Kidney capillary endothelial cell (primary cell): ENCODE data around the gene PRG2.

Experiments
- DNase-seq: peaks from one replicate; pipeline ENCODE4 v3.0.0-alpha.2; 2018; ENCODE audit warnings: low spot score

Gene PRG2

DNA sequence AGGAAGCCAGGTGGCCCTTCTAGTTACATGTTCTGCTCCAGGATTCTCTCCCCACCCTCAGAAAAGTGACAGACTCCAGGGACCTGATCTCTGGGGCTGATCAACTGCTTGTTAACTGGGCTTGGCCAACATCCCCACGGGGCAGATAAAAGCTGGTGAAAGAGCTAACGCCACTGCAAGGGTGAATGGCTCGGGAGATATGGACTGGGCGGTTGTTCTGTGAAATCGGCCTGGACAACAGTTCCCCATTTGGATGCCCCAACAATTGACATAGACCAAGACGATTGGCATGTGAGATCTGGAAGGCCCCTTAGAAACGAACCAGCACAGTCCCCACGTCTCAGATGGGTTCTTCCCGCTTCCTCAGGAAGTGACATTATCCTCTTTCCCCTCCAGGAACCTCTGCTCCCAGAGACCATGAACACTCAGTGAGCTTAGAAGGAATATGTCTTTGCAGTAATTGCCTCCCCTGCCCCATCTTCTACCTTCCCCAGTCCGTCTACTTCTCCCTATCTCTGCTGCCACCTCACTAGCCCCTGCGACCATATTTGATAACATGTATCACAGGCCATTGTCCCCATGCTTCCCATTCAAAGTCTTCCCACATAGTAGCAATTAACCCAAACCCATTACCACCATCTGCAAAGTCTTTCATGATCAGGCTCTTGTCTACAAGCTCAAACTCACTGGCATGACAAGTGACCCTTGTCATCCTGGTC, 5.6 kb upstream of the PRG2 start:
- no peak for DNase-seq

DNA sequence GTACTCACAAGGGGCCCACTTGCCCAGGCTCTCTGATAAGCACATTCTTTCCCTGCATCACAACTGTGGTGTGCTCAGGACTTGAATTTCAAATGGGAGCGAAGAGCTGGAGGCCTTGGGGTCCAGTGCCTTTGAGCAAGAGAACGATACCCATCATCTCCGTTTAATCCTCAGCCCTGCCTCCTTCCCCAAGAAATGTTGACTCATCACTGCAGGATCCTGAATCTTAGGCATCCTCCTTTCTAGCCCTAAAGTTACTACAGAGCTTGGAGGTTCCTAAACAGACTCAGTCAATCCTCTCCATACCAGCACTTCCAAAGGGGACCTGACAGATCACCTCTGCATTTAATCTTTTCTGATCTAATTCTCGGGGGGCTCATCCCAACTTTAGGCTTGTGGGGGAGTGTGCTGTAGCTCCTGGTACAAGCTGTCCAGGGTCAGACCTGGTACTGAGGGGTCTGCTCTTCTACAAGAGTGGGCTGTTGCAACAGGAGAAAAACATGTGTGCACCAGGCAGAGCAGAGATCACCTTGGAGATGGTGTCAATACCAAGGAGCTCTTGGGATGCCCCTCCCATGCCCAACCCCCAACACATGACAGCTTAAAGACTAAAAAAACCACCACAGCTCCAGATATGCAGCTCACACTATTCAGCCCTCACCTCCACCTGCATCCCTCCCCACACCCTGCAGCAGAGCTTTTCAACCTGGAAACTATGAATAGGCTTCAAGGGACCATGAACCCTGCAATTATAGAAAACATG, 3.9 kb upstream of the PRG2 start:
- no peak for DNase-seq

DNA sequence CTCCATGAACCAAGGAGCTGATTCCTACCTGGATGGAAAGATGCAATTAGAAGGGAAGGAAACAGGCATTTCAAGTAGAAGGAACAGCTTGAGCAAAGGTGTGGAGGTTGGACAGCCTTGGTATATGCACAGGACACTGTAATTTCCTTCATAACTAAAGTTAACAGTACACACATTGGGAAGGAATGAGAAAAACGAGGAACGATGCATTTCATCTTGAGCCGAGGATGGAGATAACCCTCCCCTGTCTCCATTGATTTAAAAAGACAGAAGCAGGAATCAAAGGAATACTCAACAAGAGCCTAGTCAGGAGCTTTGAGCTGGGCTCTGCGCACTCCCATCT, 2.3 kb upstream of the PRG2 start:
- DNase-seq, result no peak

DNA sequence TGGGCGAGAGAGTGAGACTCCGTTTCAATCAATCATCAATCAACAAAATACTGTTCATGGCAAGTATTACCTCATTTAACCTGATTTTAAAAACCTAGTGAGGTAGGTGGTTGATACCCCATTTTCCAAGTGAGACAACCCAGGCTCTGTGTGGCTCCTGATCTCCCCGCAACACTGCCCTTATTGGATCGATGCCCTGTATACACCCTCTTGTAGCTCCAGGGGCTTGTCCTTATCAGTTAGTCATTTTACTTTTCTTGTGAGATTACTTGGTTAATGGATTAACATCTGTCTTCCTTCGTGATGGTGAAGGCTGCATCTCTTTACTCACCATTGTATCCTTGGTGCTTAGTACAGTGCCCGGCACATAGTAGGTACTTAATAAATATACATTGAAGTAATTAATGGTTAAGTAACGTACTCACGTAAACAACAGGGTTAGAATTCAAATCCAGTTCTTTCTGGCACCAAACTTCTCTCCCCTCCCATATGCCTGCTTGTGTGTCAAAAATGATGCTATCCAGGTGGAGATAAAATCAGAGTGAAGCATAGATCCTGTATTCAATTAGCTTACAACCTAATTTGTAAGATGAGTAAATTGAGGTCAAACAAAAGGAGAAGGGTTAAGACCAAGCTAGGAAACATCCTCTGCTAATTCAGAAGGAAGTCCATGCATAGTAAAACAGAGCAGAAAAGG, 1.8 kb upstream of the PRG2 start:
- no peak for DNase-seq

DNA sequence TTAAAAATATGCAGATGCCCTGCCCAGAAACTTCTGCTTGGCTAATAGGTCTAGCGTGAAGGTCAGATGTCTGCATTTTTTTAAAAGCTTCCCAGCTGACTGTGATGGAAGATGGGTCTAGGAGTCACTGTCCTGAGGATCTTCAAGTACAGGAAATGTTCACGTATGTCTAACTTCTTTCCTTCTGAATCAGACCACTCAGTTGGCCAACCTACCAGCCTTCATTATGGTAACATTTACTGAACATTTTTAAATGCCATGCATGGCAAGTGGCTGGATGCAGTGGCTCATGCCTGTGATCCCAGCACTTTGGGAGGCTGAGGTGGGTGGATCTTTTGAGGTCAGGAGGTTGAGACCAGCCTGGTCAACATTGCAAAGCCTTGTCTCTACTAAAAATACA, 1.1 kb upstream of the PRG2 start:
- peak; percentile 57 for DNase-seq

DNA sequence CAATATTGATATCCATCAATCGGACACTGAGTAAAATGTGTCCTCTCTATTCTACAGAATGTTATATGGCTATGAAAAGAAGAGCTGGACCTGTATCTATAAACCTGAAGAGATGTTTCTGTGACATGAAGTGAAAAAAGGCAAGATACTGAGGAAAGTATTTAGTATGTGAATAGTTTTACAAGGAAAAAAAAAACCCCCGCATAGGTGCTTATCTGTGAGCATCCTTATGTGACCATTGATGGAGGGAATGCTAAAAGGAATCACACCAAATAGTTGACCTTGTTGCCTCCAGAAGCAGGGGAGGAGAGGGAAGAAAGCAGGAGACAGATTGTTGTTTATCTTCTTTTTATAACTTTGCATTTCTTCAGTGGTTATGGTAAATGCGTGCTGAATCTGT, 661 bp upstream of the PRG2 start:
- DNase-seq, result no peak

DNA sequence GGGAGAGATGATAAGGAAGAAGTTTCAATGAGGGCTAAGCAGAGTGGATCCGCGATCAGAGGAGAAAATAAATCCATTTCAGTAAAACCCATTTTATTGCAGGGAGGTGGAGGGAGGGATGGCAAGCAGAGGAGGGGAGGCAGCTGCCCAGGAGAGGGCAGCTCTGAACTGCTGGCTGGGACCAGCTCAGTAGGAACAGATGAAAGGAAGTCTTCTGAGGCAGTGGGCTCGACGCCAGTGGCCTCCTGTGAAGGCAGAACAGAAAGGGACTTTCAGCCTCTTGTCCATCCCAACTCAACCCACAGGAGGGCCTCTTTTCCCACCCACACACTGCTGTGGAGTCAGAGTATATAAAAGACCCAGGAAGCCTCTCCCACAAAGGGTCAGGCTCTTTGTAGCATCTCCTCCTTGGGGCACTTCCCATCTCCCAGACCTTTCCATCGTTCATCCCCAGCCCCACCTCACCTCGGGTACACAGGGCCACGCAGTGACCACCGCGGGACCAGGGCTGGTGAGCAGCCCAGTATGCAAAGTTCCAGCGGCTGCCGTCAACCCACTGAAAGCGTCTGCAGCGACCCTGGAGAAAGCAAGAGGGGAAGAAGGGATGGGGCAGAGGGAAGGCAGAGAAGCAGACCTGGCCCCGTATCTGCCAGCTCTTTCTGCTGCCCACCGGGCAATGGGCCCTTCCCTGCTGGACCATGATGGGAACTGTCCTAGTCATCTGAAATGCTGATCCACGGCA, 3.0 kb downstream of the PRG2 start:
- DNase-seq, result no peak

DNA sequence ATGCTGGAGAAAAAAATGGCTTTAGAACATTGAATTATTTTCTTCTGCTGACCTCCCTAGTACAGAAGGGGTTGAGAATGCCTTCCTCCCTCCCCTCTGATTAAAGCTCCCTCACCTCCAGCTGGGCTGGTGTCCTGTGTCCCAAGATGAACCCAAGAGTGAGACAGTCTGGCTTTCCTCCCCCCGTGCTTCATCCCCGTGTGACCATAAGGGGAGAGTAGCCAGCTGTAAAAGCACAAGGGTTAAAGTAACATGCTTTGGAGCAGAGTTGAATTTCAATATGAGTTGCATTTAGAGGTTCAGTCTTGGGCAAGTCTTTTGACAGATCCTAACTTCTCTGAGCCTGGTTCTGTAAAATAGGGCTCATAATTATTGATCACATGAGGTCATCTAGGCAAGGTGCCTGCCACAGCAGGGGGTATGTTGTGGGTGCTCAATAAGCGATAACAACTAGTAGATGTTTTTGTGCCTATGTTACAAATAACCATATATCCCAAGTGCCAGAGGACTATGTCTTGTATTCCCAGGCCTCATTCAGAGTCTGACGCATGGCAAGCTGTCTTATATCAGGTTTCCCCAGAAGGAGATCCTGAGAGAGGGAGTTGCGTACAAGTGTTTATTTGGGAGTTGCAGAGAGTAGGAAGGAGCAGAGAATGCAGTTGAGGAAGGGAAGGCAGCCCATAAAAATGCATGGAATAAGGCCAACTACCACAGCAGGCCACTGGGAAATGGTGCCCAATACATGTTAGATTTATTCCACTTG, 4.1 kb downstream of the PRG2 start:
- DNase-seq, result no peak

DNA sequence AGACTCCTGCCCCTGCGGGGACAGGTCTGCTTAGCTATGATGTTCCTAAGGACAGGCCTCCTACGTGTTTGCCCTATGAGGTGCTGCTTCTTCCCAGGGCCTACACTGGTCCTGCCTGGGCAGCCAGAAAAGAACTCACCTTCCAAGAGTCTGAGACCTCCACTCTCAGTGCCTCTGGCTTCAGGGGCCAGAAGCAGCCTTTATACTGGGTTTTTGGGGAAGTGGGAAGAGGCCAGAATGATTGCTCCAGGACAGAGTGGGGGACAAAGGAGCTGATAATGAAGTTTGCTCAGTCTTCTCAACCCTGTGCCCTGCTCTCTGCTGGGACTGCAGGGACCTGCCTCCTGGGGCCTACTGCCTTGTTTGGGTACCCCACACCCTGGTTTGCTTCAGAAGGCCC, 9.5 kb downstream of the PRG2 start, which contains the start of gene PRG3:
Gene PRG3 (minus strand): TSS at position 176 of the 400 bp plus-strand sequence. CDS start 442 bp downstream, outside the sequence.
- DNase-seq, result no peak

DNA sequence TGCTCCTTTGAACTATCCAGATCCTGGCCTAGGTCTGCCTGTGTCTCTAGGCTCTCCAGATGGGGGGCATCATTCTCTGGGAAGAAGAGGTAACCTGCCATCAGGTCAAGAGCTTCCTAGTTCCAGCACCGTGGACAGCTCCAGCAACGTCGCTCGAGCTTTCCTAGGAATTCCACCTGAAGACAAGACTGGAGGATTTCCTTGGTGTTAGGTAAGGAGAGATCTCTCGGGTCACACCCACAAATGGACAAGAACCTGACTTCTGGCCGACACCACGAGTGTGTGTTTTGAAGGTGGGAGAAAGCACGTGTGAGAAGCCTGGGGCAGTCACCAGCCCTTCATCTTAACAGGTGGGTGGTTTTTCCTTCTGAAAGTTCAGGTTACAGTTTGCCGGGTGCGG, 10.7 kb downstream of the PRG2 start:
- no peak for DNase-seq

DNA sequence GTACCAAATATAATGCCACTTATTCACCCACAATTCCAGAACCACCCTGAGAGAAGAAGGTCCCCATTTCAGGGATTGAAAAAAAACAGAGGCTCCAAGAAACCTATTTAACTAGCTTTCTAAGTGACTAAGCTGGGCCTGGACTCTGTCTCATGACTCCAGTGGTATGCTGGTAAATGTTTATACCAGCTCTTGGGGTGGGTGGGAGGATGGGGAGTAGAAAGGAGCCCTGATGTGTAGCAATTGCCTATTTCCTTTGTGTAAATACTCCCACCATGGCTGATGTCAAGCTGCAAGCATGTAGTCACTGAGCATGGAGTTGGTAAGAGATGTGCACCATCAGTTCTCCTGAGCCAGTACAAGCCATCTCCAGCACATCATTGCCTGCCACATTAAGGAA, 12.3 kb downstream of the PRG2 start:
- no peak for DNase-seq

DNA sequence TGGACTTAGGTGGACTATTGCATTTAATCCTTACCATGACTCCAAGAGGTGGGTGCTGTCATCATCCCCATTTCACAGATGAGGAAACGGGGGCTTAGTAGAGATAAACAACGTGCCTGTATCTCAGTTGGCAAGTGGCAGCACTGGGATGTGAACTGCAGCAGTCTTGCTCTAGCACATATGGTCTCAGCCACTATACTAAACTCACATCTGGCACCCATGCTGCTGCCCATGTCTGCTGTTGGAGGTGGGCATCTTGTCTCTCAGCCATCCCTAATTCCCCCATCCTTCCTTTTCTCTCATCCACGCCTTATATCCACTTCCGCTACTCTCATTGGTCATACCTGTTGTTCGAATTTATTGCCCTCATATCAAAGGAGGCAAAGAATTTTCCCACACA, 13.3 kb downstream of the PRG2 start:
- DNase-seq, result no peak

DNA sequence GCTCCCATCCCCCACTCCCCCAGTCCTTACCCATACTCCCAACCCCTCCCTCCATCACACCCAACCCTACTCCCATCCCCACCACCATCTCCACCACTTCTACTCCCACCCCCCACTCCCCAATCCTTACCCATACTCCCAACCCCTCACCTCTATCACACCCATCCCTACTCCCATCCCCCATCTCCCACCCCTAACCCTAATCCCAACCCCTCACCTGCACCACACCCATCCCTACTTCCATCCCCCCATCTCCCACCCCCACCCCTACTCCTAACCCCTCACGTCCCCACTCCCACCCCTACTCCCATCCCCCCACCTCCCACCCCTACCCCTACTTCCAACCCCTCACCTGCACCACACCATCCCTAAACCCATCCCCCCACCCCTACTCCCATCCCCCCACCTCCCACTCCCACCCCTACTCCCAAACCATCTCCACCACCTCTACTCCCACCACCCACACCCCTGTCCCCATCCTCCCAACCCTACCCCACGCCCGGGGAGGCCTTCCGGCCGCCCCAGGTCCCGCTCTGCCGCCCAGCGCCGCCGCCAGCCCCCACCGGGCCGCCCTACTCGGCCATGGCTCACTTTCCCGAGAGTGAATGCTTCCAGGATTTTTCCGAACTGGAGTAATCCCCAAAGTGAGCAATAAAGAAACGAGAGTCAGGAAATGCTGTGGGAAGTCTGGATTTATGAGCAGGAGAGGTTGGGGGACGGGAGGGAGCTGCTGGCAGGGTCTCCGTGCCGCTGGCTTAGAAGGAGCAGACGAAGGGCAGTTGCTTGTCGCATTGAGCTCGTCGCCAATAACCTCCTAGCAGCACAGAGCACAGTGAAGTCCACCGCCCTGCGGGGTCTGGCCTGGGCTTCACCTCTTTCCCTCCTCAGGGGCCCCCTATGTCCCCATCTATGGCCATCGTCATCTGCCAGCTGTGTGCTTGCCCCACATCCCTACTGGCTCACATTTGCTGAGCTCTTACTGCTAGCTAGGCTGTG, 14.1 kb downstream of the PRG2 start:
- DNase-seq, result no peak

DNA sequence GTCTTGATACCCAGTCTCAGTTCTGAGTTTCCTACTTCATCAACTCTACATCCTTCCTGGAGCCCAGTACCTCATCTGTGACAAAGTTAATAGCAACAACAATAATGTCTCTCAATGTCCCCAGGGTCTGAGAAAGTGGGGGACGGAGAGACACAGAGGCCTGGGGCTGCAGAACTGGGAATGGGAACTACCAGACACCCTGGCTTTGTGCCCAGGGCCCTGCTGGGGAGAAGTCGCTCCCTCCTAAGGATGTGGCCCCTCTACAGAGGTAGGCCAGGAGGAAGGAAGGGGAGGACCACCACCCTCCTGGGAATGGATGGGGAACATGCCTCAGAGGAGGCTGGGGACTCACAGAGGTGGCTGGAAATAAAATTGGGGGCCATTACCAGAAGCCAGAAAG, 15.0 kb downstream of the PRG2 start:
- no peak for DNase-seq

DNA sequence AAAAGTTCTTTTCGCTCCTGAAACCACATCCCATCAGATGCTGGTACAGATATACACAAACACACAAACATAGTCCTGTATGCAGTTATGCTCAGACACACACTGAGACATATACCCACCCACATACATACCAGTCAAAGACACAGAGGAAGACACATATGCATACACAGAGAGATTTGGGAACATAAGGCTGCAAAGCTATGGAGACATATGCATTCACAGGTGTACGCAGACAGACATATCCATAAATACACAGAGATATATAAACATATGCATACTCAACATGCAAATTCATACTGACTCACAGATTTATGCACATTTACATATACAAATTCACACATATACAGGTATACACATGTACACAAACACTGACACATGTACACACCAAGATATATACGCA, 15.5 kb downstream of the PRG2 start:
- DNase-seq, result no peak

DNA sequence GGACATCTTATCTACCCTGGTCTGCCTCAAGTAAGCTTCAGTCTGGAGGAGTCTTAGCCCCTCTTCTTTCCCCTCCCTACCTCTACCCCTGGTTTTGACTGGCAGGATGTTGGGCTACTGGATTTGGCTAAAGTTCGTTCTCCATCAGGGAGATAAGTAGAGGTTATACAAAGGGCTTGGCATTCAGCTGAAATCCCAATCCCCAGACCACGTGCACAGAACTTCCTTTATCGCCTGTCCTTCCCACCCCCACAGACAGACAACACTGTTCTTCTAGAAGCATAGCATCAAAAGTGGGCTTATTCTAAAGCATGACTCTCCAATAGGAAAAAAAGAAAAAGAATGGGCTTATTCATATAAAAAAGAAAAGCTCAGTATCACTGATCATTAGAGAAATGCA, 17.3 kb downstream of the PRG2 start:
- DNase-seq, result no peak

DNA sequence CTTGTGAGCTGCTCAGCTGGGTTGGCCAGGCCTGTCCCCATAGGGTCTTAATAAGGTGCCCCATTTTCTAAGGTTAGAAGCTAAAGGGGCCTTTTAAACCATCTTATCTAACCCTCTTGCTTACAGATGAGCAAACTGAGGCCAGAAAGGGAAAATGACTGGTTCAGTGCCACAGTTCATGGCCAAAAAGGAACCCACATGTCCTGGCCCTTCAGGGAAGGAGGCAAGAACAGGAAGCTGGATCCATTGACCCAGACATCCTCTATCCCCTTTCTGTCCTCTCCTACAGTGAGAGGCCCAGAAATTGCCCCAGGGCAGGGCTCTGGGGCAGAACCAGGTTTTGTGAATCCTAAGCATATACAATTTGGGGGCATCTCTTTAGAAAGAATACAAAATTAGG, 19.5 kb downstream of the PRG2 start:
- DNase-seq, result no peak

DNA sequence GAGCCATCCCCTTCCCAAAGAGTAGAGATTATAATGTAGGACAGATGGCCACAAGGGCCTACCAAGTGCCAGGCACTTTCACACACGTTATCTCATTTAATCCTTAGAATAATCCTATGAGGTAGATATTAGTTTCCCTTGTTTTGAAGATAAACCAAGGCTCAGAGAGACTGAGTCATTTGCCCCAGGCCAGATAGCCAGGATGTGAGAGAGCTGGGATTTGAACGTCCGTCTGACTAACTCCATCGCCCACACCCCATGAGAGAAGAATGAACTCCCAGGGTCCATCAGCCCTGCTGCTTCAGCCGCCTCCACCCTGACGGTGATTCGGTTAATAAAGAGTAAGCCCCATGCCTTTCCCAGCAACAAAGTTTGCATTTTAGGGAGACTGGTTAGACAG, 20.2 kb downstream of the PRG2 start:
- no peak for DNase-seq

DNA sequence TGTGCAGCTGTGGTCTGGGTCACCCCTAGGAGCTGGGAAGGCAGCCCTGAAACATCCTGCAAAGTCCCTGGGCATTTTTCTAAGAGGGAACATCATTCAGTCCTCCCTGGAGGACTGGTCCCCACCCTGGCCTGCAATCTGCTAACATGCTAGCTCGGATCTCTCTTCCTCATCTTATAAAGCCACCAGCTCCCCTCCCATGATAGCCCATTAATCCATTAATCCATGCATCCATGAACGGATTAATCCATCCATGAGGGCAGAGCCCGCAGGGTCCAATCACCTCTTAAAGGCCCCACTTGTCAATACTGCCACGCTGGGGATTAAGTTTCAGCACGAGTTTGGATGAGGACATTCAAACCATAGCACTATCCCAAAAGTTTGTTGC, 21.6 kb downstream of the PRG2 start:
- no peak for DNase-seq

DNA sequence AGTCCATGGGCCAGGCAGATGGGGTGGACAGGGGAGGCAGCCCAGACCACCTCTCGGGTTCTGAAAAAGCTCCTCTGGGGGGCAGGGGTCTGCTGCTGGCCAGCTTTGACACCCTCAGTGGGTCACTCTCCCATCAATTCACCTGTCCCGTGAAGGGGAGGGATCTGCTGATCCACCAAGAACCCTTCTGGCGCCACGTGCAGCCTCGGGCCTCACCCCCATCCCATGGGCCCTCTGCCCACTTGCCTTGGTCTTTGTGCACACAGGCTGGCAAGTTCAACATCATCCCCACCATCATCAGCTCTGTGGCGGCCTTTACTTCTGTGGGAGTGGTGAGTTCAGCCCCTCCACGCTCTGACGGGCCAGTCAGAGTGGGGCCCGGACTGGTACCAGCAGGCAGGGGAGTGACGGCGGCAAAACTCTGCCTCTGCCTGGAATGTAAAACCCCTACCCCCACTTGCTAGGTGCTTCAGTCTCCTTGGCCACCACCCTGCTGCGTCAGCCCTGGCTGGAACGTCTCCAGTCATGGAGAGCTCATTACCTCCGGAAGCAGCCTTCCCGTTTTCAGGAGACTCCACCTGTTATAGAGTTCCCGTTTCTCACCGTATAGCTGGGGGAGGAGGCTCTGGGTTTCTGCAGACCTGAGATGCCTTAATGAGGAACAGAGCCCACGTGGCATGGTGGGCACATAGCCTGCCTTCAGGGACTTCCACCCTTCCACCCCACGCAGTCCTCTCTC, 22.2 kb downstream of the PRG2 start:
- no peak for DNase-seq
